Measurements from ENCODE around the gene TTYH1.

The TTYH1 gene

DNA sequence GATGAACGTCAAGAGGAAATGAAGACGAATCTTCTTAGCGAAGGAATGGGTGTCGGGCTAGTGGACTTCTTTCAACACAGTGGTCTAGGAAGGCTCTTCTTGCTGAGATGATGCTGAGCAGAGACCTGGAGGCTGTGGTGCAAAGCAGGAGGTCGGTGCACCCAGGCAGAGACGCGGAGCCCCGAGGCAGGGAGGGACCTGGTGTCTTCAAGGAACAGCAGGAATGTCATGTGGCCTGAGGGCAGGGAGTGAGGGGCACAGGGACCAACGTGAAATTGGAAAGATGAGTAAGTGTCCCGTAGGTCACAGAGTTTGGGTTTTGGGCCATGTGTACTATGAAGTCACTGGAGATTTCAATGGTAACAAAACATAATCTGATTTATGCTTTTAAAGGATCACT, 69.2 kb downstream of the TTYH1 start:
- H3K9me3 ChIP-seq (ENCODE audit: control insufficient read depth, low read length) = no peaks in the 10 kb centered on the region
- H3K79me2 ChIP-seq = no peaks in the 10 kb centered on the region
- no peaks in the 10 kb centered on the region for H3K36me3 ChIP-seq (ENCODE audit: control insufficient read depth, insufficient read depth, low read length)
- no peaks in the 10 kb centered on the region for H3K4me1 ChIP-seq
- no peaks in the 10 kb centered on the region for H3K27me3 ChIP-seq (ENCODE audit: control insufficient read depth, insufficient read depth, low read length)
- no peak overlapping the region for H3K4me2 ChIP-seq (ENCODE audit: low read length)
- no peak overlapping the region for H2AFZ ChIP-seq
- TF ChIP-seq, protein P1, sequence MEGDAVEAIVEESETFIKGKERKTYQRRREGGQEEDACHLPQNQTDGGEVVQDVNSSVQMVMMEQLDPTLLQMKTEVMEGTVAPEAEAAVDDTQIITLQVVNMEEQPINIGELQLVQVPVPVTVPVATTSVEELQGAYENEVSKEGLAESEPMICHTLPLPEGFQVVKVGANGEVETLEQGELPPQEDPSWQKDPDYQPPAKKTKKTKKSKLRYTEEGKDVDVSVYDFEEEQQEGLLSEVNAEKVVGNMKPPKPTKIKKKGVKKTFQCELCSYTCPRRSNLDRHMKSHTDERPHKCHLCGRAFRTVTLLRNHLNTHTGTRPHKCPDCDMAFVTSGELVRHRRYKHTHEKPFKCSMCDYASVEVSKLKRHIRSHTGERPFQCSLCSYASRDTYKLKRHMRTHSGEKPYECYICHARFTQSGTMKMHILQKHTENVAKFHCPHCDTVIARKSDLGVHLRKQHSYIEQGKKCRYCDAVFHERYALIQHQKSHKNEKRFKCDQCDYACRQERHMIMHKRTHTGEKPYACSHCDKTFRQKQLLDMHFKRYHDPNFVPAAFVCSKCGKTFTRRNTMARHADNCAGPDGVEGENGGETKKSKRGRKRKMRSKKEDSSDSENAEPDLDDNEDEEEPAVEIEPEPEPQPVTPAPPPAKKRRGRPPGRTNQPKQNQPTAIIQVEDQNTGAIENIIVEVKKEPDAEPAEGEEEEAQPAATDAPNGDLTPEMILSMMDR (IDR thresholded peaks at IDR 0.05) = no peak
- H3K4me3 ChIP-seq (ENCODE audit: low read depth, low read length) = no peak overlapping the region
- no peak overlapping the region for H3K27ac ChIP-seq
- no peak overlapping the region for H3K9ac ChIP-seq

DNA sequence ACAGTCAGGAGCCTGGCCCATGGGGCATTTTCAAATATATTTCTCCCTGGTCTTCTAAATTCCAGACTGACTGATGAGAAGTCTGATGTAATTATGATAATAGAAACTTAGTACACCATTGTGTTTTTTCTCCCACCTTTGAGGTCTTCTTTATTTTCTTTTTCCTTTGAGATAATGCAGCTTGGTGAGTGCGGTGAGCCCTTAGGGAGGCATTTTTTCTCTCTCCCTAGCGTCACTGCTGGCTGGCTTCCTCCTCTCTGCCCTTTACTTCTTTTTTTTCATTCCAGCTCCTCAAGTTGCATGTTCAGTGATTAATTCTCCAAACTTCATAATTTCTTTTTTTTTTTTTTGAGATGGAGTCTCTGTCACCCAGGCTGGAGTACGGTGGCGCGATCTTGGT, 70.6 kb downstream of the TTYH1 start:
- no peak overlapping the region for H3K4me2 ChIP-seq (ENCODE audit: low read length)
- H3K9me3 ChIP-seq (ENCODE audit: control insufficient read depth, low read length) = no peaks in the 10 kb centered on the region
- H3K4me1 ChIP-seq = no peaks in the 10 kb centered on the region
- no peaks in the 10 kb centered on the region for H3K79me2 ChIP-seq
- H2AFZ ChIP-seq = no peak overlapping the region
- H3K4me3 ChIP-seq (ENCODE audit: low read depth, low read length) = no peak overlapping the region
- TF ChIP-seq, protein P1 (IDR thresholded peaks at IDR 0.05) = no peak
- no peaks in the 10 kb centered on the region for H3K36me3 ChIP-seq (ENCODE audit: control insufficient read depth, insufficient read depth, low read length)
- H3K27me3 ChIP-seq (ENCODE audit: control insufficient read depth, insufficient read depth, low read length) = no peaks in the 10 kb centered on the region
- no peak overlapping the region for H3K27ac ChIP-seq
- H3K9ac ChIP-seq = no peak overlapping the region
